Measurements from ENCODE around the gene PRSS22. TPM values are rescaled to one million over a fixed set of nuclear protein-coding genes. Genes with fewer than 3 reads are reported as not detected.
A peak's percentile ranks its signal among the peaks of the same experiment; 100 is the strongest.

The PRSS22 gene
- polyA plus RNA-seq, 1 donor (not counting 4 experiments of a cell fraction or from before 2014, with no cell fraction given): 2.2 TPM

DNA sequence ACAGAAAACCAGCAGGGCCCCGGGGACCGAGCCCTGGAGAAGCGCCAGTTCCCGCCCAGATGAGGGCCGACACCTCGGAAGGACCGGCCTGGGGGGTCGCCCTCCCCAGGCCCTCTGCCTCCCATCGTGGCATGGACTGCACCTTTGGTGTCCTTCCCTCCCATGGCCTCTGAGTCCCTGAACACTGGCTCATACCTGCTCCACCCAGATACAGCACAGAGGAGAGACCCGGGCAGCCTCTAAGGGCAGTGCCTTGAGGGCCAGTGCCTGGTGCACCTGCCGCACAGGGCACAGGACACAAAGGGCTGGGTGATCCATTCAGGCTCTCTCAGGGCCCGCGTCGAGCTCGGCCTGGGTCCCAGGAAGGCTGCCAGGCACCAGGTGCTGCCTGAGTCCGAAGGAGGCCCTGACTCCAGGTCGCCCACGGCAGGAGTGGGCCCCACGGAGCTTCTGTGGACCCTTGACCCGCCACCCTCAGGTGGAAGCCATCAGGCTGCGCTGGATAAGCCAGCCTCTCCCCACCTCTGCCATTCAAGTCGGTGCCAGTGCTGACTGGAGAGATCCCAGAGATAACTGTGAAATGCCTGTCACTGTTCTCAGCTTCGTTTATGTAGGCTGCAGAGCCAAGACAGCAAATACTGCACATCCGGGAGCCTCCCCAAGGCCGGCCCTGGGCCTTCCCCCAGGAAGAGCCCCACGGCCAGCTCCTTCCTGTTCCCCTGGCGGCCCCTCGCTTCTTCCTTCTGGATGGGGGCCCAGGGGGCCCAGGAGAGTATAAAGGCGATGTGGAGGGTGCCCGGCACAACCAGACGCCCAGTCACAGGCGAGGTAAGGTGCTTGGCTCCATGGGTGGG lies 28.2 kb downstream of the PRSS22 start, which contains the start of gene ZG16B:
Gene ZG16B, plus strand, starts transcription at position 803 of the 854 bp plus-strand sequence. CDS start 139 bp downstream, outside the sequence.
- FAIRE-seq (peak; percentile 71), DNase-seq (ENCODE audit: low read depth, low spot score) (no peak)
- Histone ChIP-seq H3K9me1 (ENCODE audit: control insufficient read depth, extremely low read depth, insufficient read depth, low read length) (no peaks in the 10 kb centered on the region), H3K9ac (ENCODE audit: control insufficient read depth, extremely low read depth, insufficient read depth, low read length) (no peak within 1 kb of the TSS), H3K4me2 (ENCODE audit: control insufficient read depth, extremely low read depth, insufficient read depth, low read depth, low read length) (peak within 1 kb of the TSS; percentile 45), H2AFZ (ENCODE audit: control insufficient read depth, low read length) (peak within 1 kb of the TSS; percentile 13), H3K36me3 (ENCODE audit: control insufficient read depth in 2 of 2, extremely low read depth in 1 of 2, insufficient read depth in 2 of 2, low read length in 2 of 2) (no peaks in the 10 kb centered on the region), H3K4me3 (ENCODE audit: control insufficient read depth in 2 of 3, extremely low read depth in 1 of 3, insufficient read depth in 2 of 3, low read depth in 1 of 3, low read length in 3 of 3) (no peak within 1 kb of the TSS), H3K79me2 (ENCODE audit: control insufficient read depth, insufficient read depth, low read length) (no peaks in the 10 kb centered on the region), H3K4me1 (ENCODE audit: control insufficient read depth, extremely low read depth, insufficient read depth, low read length) (peaks cover 13% of the 10 kb centered on the region), H3K27ac (ENCODE audit: control insufficient read depth, insufficient read depth, low read length) (no peak within 1 kb of the TSS), H4K20me1 (ENCODE audit: control insufficient read depth, extremely low read depth, insufficient read depth, low read length) (no peaks in the 10 kb centered on the region), H3K9me3 (ENCODE audit: control insufficient read depth, low read depth, low read length) (no peaks in the 10 kb centered on the region), H3K27me3 (ENCODE audit: control insufficient read depth, extremely low read depth, insufficient read depth, low read length) (peaks cover 68% of the 10 kb centered on the region)
- dilution Hi-C loops (cut with MboI; ENCODE audit: extremely low pct_ligation_motif_present, low sequenced_read_pairs): no loop called here
- no peak for TF ChIP-seq EZH2 (IDR thresholded peaks at IDR 0.05; ENCODE audit: low read length)
- TF ChIP-seq, protein P1, sequence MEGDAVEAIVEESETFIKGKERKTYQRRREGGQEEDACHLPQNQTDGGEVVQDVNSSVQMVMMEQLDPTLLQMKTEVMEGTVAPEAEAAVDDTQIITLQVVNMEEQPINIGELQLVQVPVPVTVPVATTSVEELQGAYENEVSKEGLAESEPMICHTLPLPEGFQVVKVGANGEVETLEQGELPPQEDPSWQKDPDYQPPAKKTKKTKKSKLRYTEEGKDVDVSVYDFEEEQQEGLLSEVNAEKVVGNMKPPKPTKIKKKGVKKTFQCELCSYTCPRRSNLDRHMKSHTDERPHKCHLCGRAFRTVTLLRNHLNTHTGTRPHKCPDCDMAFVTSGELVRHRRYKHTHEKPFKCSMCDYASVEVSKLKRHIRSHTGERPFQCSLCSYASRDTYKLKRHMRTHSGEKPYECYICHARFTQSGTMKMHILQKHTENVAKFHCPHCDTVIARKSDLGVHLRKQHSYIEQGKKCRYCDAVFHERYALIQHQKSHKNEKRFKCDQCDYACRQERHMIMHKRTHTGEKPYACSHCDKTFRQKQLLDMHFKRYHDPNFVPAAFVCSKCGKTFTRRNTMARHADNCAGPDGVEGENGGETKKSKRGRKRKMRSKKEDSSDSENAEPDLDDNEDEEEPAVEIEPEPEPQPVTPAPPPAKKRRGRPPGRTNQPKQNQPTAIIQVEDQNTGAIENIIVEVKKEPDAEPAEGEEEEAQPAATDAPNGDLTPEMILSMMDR (optimal IDR thresholded peaks at IDR 0.05 in 1 of 3, IDR thresholded peaks at IDR 0.05 in 1 of 3, conservative IDR thresholded peaks at IDR 0.05 in 1 of 3; ENCODE audit: extremely low read depth in 1 of 3, insufficient read depth in 2 of 3, low read length in 3 of 3): no peak

DNA sequence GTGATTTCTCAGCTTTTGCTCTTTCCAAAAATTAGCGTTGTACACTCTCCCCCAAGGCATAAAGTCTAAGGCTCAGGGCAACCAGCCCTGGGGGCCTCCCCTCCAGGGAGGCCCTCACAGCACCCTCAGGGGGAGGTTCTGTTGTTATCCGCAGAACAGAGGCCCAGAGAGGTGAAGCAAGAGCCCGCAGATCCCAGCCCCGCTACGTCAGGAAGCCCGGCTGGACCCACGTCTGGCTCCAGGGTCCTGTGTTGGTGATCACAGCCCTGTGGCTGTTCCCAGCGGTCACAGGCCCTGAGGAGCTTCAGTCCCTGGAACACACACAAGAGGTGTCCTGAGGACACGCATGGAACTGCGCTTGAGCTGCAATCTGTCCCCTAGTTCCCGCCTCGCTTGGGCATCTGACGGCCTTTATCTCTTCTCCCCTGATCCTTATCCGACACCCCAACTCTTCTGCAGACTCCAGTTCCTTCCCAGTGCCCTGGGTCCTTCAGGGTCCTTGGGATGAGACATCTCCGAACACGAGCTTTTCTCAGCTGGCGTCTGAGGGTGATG lies 29.0 kb downstream of the PRSS22 start:
- Histone ChIP-seq H3K4me1 (ENCODE audit: control insufficient read depth, extremely low read depth, insufficient read depth, low read length) (peaks cover 13% of the 10 kb centered on the region), H4K20me1 (ENCODE audit: control insufficient read depth, extremely low read depth, insufficient read depth, low read length) (no peaks in the 10 kb centered on the region), H3K4me3 (ENCODE audit: control insufficient read depth in 2 of 3, extremely low read depth in 1 of 3, insufficient read depth in 2 of 3, low read depth in 1 of 3, low read length in 3 of 3) (no peak overlapping the region), H3K4me2 (ENCODE audit: control insufficient read depth, extremely low read depth, insufficient read depth, low read depth, low read length) (no peak overlapping the region), H3K27me3 (ENCODE audit: control insufficient read depth, extremely low read depth, insufficient read depth, low read length) (peaks cover 68% of the 10 kb centered on the region), H3K9me3 (ENCODE audit: control insufficient read depth, low read depth, low read length) (no peaks in the 10 kb centered on the region), H3K36me3 (ENCODE audit: control insufficient read depth in 2 of 2, extremely low read depth in 1 of 2, insufficient read depth in 2 of 2, low read length in 2 of 2) (no peaks in the 10 kb centered on the region), H3K9ac (ENCODE audit: control insufficient read depth, extremely low read depth, insufficient read depth, low read length) (no peak overlapping the region), H3K27ac (ENCODE audit: control insufficient read depth, insufficient read depth, low read length) (no peak overlapping the region), H2AFZ (ENCODE audit: control insufficient read depth, low read length) (no peak overlapping the region), H3K79me2 (ENCODE audit: control insufficient read depth, insufficient read depth, low read length) (no peaks in the 10 kb centered on the region), H3K9me1 (ENCODE audit: control insufficient read depth, extremely low read depth, insufficient read depth, low read length) (no peaks in the 10 kb centered on the region)
- FAIRE-seq: no peak
- TF ChIP-seq, protein P1 (optimal IDR thresholded peaks at IDR 0.05 in 1 of 3, IDR thresholded peaks at IDR 0.05 in 1 of 3, conservative IDR thresholded peaks at IDR 0.05 in 1 of 3; ENCODE audit: extremely low read depth in 1 of 3, insufficient read depth in 2 of 3, low read length in 3 of 3): no peak
- no peak for TF ChIP-seq EZH2 (IDR thresholded peaks at IDR 0.05; ENCODE audit: low read length)
- DNase-seq (ENCODE audit: low read depth, low spot score): no peak
- dilution Hi-C loops (cut with MboI; ENCODE audit: extremely low pct_ligation_motif_present, low sequenced_read_pairs): no loop called here
